SJSA1 (cell line): ENCODE data around the gene GALK1. TPM values are rescaled to one million over a fixed set of nuclear protein-coding genes. Genes with fewer than 3 reads are reported as not detected.

ENCODE experiments used
- DNase-seq, 2 experiments: peaks; one replicate each; pipeline ENCODE4 v3.0.0-alpha.2; 2015 to 2020; ENCODE audit warnings: low spot score in 2 of 2, low read depth in 1 of 2
- H3K27ac ChIP-seq: fragments of 250-450 bp; sonication (Bioruptor Pico); 2 replicates; pipeline ENCODE4 v1.5.1; 2020; ENCODE audit warnings: mild to moderate bottlenecking, moderate library complexity
- H3K27me3 ChIP-seq: fragments of 250-450 bp; sonication (Bioruptor Pico); replicated peaks from 2 replicates; pipeline ENCODE4 v1.5.1; 2020; ENCODE audit warnings: mild to moderate bottlenecking, moderate library complexity
- H3K36me3 ChIP-seq: fragments of 250-450 bp; sonication (Bioruptor Pico); 2 replicates; pipeline ENCODE4 v1.5.1; 2020; ENCODE audit warnings: mild to moderate bottlenecking
- H3K4me1 ChIP-seq: fragments of 250-450 bp; sonication (Bioruptor Pico); replicated peaks from 2 replicates; pipeline ENCODE4 v1.6.1; 2021; ENCODE audit warnings: mild to moderate bottlenecking
- H3K4me3 ChIP-seq: fragments of 250-450 bp; sonication (Bioruptor Pico); 2 replicates; pipeline ENCODE4 v1.5.1; 2020; ENCODE audit warnings: mild to moderate bottlenecking
- H3K9me3 ChIP-seq: fragments of 250-450 bp; sonication (Bioruptor Pico); replicated peaks from 2 replicates; pipeline ENCODE4 v1.5.1; 2020; ENCODE audit warnings: mild to moderate bottlenecking
- total RNA-seq: library from RNA; depleted of rRNA; stranded (reverse); fragments of >200 nt; shearing (Covaris generic); gene quantifications from 2 replicates; pipeline ENCODE4 v1.2.3, GENCODE V29; 2014

The GALK1 gene
- total RNA-seq, 1 experiment from 2014 or later, result 50.5 TPM

DNA sequence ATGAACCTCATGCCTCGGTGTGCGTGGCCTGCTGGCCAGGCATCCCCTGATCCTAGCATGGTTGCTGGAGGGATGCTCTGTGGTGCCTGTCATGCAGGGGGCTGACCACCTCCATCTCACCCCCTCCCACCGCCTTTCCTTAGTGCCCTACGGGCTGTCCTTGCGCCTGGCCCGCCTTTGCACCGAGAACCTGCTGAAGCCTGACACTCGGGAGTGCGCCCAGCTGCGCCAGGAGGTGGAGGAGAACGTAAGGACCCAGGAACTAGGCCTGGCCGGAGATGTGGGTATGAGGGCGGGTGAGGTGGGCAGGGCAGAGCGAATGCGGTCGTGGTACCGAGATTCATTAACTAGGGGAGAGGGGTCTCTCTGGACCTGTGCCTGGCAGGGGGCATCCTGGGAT lies 24.8 kb downstream of the GALK1 start:
- Histone ChIP-seq H3K36me3 (no peaks in the 10 kb centered on the region), H3K27me3 (no peaks in the 10 kb centered on the region), H3K27ac (no peak overlapping the region), H3K4me1 (no peaks in the 10 kb centered on the region), H3K4me3 (no peak overlapping the region), H3K9me3 (no peaks in the 10 kb centered on the region)
- DNase-seq, result no peak

DNA sequence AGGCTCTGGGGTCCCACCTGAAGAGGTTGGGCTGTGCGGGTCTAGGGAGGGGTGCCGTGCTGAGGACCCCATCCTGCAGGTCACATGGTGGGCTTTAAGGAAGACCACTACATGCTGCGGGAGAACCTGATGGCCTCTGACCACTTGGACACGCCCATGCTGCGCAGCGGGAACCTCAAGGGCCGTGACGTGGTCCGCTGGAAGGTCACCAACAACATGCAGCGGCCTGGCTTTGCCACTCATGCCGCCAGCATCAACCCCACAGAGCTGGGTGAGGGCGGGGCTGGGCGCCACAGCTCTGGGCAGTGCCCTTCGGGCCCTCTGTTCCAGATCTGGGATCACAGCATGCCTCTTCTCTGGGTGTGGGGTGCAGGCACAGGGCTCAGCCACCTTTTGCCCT lies 25.2 kb downstream of the GALK1 start:
- Histone ChIP-seq H3K4me3 (no peak overlapping the region), H3K27me3 (no peaks in the 10 kb centered on the region), H3K4me1 (no peaks in the 10 kb centered on the region), H3K36me3 (no peaks in the 10 kb centered on the region), H3K9me3 (no peaks in the 10 kb centered on the region), H3K27ac (no peak overlapping the region)
- no peak for DNase-seq

DNA sequence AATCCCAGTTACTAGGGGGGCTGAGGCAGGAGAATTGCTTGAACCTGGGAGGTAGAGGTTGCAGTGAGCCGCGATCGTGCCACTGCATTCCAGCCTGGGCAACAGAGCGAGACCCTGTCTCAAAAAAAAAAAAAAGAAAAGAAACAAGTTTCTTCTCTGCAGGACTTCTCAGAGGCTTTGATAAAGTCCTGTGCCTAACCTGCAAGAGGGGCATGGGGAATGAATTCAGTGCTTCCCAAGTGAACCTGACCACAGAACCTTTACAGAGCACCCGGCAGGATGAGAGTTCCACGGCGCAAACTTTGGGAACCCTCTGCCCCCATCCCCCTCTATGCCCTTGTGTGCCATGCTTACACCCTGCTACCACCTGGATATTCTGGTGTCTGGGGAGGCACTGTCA lies 25.8 kb downstream of the GALK1 start:
- no peaks in the 10 kb centered on the region for H3K9me3 ChIP-seq
- no peak for DNase-seq
- H3K27ac ChIP-seq, result no peak overlapping the region
- H3K27me3 ChIP-seq, result no peaks in the 10 kb centered on the region
- H3K4me3 ChIP-seq, result no peak overlapping the region
- no peaks in the 10 kb centered on the region for H3K36me3 ChIP-seq
- no peaks in the 10 kb centered on the region for H3K4me1 ChIP-seq

DNA sequence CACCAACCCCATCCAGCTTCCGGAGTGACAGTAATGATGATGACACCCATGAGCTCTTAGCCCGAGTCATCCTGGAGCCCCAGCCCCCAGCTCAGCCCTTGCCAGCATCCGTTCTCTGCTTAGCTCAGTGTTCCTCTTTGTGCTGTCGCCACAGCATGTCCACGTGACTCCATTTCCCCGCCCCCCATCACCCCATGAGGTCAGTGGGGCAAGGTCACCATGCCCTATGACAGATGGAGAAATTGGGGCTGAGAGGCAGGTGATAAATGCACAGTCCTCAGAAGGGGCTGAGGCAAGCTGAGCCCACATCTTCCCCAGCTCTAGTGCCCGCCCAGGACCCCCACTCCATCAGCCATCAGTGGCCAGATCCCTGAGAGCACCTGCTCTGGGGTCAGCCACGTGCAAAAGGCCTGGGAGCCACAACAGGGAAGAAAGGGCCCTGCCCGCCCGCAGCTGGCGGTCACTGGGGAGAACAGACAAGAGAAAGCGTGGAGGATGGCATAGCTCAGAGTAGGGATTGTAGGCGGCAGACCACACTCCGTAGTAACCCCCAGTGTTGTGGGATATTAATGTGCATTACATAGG lies 26.7 kb downstream of the GALK1 start:
- Histone ChIP-seq H3K4me3 (no peak overlapping the region), H3K27ac (no peak overlapping the region), H3K36me3 (no peaks in the 10 kb centered on the region), H3K27me3 (no peaks in the 10 kb centered on the region), H3K4me1 (no peaks in the 10 kb centered on the region), H3K9me3 (no peaks in the 10 kb centered on the region)
- no peak for DNase-seq

DNA sequence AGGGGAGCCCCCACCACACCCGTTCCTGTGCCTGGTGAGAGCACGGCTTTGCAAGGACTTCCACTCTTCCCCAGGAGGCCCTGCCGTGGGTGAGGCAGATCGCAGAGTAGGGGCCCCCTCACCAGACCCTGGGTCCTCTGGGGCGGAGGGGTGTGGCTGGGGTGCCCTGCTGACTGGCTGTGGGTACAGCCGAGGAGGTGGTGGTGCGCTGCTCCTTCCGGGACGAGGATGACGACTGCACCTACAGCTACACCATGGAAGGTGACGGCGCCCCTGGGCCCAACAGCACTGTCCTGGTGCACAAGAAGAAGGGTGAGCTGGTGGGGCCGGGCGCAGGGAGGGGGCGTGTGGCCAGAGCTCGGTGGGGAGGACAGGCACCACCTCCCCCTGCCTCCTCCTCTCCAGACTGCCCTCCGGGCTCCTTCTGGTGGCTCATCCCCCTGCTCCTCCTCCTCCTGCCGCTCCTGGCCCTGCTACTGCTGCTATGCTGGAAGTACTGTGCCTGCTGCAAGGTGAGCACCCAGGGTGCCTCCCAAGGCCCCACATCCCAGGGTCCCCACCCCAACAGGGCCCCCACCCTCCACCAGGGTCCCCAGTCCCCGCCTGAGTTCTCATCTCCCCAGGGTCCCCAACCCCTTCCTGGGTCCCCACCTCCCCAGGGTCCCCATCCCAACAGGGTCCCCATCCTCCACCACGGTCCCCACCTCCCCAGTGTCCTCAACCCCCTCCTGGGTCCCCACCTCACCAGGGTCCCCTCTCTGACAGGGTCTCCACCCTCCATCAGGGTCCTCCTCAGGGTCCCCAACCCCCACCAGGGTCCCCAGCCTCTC lies 27.6 kb downstream of the GALK1 start:
- Histone ChIP-seq H3K36me3 (no peaks in the 10 kb centered on the region), H3K27ac (no peak overlapping the region), H3K4me1 (no peaks in the 10 kb centered on the region), H3K27me3 (no peaks in the 10 kb centered on the region), H3K4me3 (no peak overlapping the region), H3K9me3 (no peaks in the 10 kb centered on the region; the same call in 1 of the 2 replicates)
- DNase-seq, result no peak

DNA sequence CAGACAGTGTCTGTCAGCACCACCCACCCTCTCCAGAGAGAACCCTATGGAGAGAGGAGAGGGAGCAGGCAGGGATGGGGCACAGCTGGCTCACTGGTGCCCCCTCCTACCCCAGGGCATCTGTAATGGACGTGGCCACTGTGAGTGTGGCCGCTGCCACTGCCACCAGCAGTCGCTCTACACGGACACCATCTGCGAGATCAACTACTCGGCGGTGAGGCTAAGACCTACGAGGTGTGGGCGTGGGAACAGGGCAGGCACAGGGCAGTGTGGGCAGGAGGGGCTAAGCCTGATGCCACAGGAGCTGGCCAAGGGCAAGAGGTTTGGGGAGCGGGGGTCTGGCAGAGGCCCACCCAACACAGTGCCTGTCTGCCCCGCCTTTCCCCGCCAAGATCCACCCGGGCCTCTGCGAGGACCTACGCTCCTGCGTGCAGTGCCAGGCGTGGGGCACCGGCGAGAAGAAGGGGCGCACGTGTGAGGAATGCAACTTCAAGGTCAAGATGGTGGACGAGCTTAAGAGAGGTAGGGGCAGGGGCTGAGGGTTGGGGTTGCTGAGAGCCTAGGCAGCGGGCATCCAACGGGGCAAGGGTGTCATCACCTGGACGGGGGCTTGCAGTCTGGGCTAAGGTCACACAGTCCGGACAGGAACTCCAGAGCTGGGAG lies 28.7 kb downstream of the GALK1 start:
- H3K4me1 ChIP-seq, result no peaks in the 10 kb centered on the region
- DNase-seq, result no peak
- H3K4me3 ChIP-seq, result no peak overlapping the region
- H3K27me3 ChIP-seq, result no peaks in the 10 kb centered on the region
- H3K9me3 ChIP-seq, result no peaks in the 10 kb centered on the region; the same call in 1 of the 2 replicates
- no peak overlapping the region for H3K27ac ChIP-seq
- H3K36me3 ChIP-seq, result no peaks in the 10 kb centered on the region

DNA sequence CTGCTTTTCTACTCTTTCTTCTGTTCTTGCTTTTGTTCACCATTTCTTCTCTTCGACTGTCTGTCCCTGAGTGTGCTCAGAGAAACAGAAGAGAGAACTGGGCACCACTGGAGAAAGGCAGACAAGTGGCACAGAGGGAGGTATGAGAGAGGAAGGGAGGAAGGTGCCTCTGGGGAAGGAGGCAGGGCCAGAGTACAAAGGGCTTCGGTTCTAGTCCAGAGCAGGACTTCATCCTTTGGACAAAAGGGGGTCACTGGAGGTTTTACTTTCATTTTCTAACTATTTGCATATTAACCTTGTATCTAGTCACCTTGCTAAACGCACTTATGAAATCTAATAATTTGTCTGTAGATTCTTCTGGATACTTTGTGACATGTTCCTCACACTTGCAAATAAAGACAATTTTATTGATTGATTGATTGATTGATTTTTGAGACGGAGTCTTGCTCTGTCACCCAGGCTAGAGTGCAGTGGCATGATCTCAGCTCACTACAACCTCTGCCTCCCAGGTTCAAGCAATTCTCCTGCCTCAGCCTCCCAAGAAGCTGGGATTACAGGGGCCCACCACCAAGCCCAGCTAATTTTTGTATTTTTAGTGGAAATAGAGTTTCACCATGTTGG lies 30.2 kb downstream of the GALK1 start:
- H3K4me1 ChIP-seq, result no peaks in the 10 kb centered on the region
- no peak overlapping the region for H3K4me3 ChIP-seq
- H3K36me3 ChIP-seq, result no peaks in the 10 kb centered on the region
- no peaks in the 10 kb centered on the region; the same call in 1 of the 2 replicates for H3K9me3 ChIP-seq
- no peak overlapping the region for H3K27ac ChIP-seq
- H3K27me3 ChIP-seq, result no peaks in the 10 kb centered on the region
- DNase-seq, result no peak

DNA sequence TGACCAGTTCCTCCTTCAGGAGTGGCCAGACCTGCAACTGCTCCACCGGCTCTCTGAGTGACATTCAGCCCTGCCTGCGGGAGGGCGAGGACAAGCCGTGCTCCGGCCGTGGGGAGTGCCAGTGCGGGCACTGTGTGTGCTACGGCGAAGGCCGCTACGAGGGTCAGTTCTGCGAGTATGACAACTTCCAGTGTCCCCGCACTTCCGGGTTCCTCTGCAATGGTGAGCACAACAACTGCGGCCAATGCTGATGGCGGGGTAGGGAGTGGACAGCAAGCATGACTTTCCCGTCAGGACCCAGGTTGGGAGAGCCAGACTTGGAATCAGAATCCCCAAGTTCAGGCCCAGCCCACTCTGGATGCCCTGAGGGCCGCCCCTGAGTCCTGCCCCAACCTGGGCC lies 31.5 kb downstream of the GALK1 start:
- DNase-seq, result peak in 1 of 2 experiments; percentile 50
- Histone ChIP-seq H3K4me3 (no peak overlapping the region), H3K36me3 (no peaks in the 10 kb centered on the region), H3K27me3 (0 out of 2 replicates have a peak, but pooled peaks cover under 1% of the 10 kb centered on the region), H3K9me3 (no peaks in the 10 kb centered on the region; the same call in 1 of the 2 replicates), H3K27ac (no peak overlapping the region), H3K4me1 (no peaks in the 10 kb centered on the region)

DNA sequence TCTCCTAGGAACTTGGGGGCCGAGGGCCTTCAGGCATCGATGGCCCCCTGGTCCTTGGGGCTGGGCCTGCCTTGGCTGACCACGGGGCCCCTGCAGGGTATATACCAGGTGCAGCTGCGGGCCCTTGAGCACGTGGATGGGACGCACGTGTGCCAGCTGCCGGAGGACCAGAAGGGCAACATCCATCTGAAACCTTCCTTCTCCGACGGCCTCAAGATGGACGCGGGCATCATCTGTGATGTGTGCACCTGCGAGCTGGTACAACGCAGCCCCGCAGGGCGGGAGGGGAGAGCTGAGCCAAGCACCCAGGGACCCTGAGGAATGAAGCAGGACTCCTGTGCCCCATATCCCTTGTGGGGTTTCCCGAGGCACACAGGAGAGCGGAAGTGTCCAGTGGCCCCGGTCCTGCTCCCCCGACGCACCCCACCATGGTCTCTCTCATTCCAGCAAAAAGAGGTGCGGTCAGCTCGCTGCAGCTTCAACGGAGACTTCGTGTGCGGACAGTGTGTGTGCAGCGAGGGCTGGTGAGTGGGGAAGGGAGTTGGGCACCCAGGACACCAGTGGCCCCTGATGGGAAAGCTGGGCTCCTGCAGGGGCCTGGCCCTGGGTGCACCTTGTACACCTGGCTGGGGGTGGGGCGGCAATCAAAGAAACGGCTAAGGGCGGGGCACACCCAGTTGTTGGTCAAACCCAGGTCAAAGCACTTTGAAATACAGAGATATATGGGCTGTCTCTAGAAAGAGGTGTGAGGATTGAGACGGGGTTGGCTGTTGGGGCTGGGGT lies 33.1 kb downstream of the GALK1 start:
- Histone ChIP-seq H3K9me3 (no peaks in the 10 kb centered on the region; the same call in 1 of the 2 replicates), H3K4me1 (no peaks in the 10 kb centered on the region), H3K4me3 (no peak overlapping the region), H3K27me3 (0 out of 2 replicates have a peak, but pooled peaks cover 10% of the 10 kb centered on the region), H3K36me3 (no peaks in the 10 kb centered on the region), H3K27ac (no peak overlapping the region)
- peak in 1 of 2 experiments; percentile 45 for DNase-seq

DNA sequence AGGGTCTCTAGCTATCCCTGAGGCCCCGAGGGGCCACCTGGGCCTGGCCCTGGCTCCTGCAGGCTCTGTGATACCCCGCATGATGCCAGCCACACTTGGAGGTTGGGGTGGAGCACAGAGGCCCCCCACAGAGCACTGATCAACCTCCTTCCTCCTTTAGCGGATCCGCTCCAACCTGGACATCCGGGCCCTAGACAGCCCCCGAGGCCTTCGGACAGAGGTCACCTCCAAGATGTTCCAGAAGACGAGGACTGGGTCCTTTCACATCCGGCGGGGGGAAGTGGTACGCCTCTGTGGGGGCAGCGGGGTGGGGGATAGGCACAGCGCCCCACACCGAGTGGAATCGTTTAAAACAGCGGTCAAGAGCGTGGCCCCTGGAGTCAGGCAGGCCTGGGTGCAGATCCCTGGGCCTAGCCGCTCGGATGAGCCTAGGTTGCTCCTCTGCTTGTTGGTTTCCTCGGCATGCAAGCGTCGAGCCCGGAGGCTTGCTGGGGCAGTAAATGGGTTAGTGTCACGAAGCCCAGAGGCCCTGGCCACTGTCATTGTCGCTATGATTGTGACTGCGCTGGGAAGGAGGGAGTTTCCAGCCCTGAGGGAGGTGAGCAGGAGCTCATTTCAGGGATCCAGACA lies 33.8 kb downstream of the GALK1 start:
- DNase-seq, result peak in 1 of 2 experiments; percentile 46
- Histone ChIP-seq H3K36me3 (no peaks in the 10 kb centered on the region), H3K27ac (no peak overlapping the region), H3K27me3 (0 out of 2 replicates have a peak, but pooled peaks cover 10% of the 10 kb centered on the region), H3K4me3 (no peak overlapping the region), H3K4me1 (no peaks in the 10 kb centered on the region), H3K9me3 (no peaks in the 10 kb centered on the region; the same call in 1 of the 2 replicates)

DNA sequence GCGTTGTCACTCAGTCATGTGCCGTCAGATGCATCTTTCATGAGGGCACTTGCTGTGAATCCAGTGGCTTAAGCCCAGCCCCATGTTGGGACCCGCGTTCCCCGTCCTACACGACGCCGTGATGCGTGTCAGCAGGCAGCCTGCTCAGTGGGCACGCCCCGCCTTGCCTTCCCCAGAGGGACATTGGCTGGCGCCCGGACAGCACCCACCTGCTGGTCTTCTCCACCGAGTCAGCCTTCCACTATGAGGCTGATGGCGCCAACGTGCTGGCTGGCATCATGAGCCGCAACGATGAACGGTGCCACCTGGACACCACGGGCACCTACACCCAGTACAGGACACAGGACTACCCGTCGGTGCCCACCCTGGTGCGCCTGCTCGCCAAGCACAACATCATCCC lies 34.9 kb downstream of the GALK1 start:
- H3K4me1 ChIP-seq, result no peaks in the 10 kb centered on the region
- DNase-seq, result no peak
- no peaks in the 10 kb centered on the region; the same call in none of the 2 replicates for H3K9me3 ChIP-seq
- H3K4me3 ChIP-seq, result no peak overlapping the region
- H3K27ac ChIP-seq, result no peak overlapping the region
- H3K27me3 ChIP-seq, result peaks cover 16% of the 10 kb centered on the region; the same call in 1 of the 2 replicates
- no peaks in the 10 kb centered on the region for H3K36me3 ChIP-seq

DNA sequence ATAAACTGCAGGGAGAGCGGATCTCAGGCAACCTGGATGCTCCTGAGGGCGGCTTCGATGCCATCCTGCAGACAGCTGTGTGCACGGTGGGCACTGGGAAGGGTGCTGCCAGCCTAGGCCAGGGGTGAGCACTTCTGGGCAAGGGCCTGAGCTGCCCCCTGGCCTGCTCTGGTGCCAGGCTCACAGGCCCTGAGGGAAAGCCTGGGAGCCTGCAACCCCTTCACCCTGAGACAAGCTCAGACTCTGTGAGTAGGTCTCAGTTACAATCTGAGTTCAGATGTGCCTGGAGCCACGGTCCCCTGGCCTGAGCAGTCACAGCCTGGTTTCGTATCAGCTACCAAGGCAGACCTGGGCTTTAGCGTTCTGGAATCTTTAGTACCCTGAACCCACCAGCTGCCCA lies 35.6 kb downstream of the GALK1 start:
- H3K9me3 ChIP-seq, result no peaks in the 10 kb centered on the region; the same call in none of the 2 replicates
- DNase-seq, result no peak

More for the DNA sequence above, 35.6 kb downstream of the GALK1 start:
- Histone ChIP-seq H3K36me3 (no peaks in the 10 kb centered on the region), H3K4me3 (no peak overlapping the region), H3K4me1 (no peaks in the 10 kb centered on the region), H3K27ac (no peak overlapping the region), H3K27me3 (peaks cover 17% of the 10 kb centered on the region; the same call in 1 of the 2 replicates)
